Small intestine (tissue), 7 donors: ENCODE results near the gene TLCD2. TPM values are rescaled to one million over a fixed set of nuclear protein-coding genes. Genes with fewer than 3 reads are reported as not detected.
"Not testable (repeated sequence)": the region's sequence is repeated elsewhere in the genome, so short reads cannot be mapped to it uniquely, and the experiment has no call there.

Experiments used
- DNase-seq, 2 donors: peaks; one replicate each; pipeline versions ENCODE4 v3.0.0 to v3.0.0-alpha.2; 2013
- FAIRE-seq: peaks from 2 replicates; lab custom pipeline; 2012; peaks lifted over from hg19 to GRCh38; lab: Jason Lieb, UNC
- H3K27ac ChIP-seq, 3 donors: one replicate each; pipeline ENCODE4 v1.5.1; 2013; ENCODE audit warnings: low read length in 2 of 3, mild to moderate bottlenecking in 2 of 3, control low read depth in 1 of 3, inconsistent platforms in 1 of 3, low read depth in 1 of 3, moderate library complexity in 1 of 3
- H3K27me3 ChIP-seq, 3 donors: one replicate each; pipeline ENCODE4 v1.6.1; 2013; ENCODE audit warnings: low read length in 3 of 3, inconsistent platforms in 1 of 3; ENCODE audit not compliant: control insufficient read depth in 3 of 3, insufficient read depth in 3 of 3
- H3K36me3 ChIP-seq, 3 donors: one replicate each; pipeline ENCODE4 v1.6.1; 2013; ENCODE audit warnings: low read length in 3 of 3, inconsistent platforms in 1 of 3, low read depth in 1 of 3, mild to moderate bottlenecking in 1 of 3, moderate library complexity in 1 of 3; ENCODE audit not compliant: control insufficient read depth in 3 of 3, insufficient read depth in 2 of 3
- H3K4me1 ChIP-seq, 3 donors: one replicate each; pipeline ENCODE4 v1.6.1; 2013; ENCODE audit warnings: low read length in 2 of 3, inconsistent platforms in 1 of 3, low read depth in 1 of 3, mild to moderate bottlenecking in 1 of 3, moderate library complexity in 1 of 3; ENCODE audit not compliant: control insufficient read depth in 3 of 3, insufficient read depth in 2 of 3
- H3K4me3 ChIP-seq, 3 donors: one replicate each; pipeline ENCODE4 v1.5.1; 2013; ENCODE audit warnings: low read length in 3 of 3, control low read depth in 1 of 3, inconsistent platforms in 1 of 3, low read depth in 1 of 3, mild to moderate bottlenecking in 1 of 3, moderate library complexity in 1 of 3
- H3K9me3 ChIP-seq, 2 donors: one replicate each; pipeline ENCODE4 v1.6.1; 2013; ENCODE audit warnings: low read depth in 1 of 2, low read length in 1 of 2; ENCODE audit not compliant: control insufficient read depth in 2 of 2, insufficient read depth in 1 of 2
- WGBS, 3 donors: extraction: QIAGEN DNeasy Blood & Tissue Kit; methylation state at CpG; one replicate each; pipeline ENCODE4 v1.1.7; 2013; 5-methylcytosine and 5-hydroxymethylcytosine counted together
- polyA plus RNA-seq, 4 donors: library from polyadenylated mRNA; stranded (reverse) in 3 of 4; unstranded in 1 of 4; fragments of 200-250 nt in 3 of 4; fragments of 120-200 nt in 1 of 4; gene quantifications; one replicate each; pipeline versions ENCODE4 v1.2.1 to v1.2.3, GENCODE V29; 2013
- donor health status: healthy with polysubstance abuse.
- donor health status: control.
- donor health status: control.
- donor health status: Bipolar disorder and iron deficiency.
- donor health status: healthy.

The TLCD2 gene
- polyA plus RNA-seq, 4 donors = 1.8 to 10.3 (median 6.5) TPM

GRCh38 chr17:1741899-1742298, 31.7 kb upstream of the TLCD2 start:
- WGBS, 3 donors = 75 to 92% (median 88%) methylated on average over 7 of the region's 7 CpGs
- not testable (repeated sequence) for DNase-seq, H3K27ac ChIP-seq, H3K27me3 ChIP-seq, FAIRE-seq, H3K9me3 ChIP-seq, H3K4me3 ChIP-seq
- H3K4me1 ChIP-seq = peaks cover 0 to 29% (median 0%) of the 10 kb centered on the region in 3 donors
- peaks cover 0 to 17% (median 0%) of the 10 kb centered on the region in 3 donors for H3K36me3 ChIP-seq

GRCh38 chr17:1737531-1738291, 27.5 kb upstream of the TLCD2 start:
- WGBS, 3 donors = 88 to 96% (median 93%) methylated on average over 19 to 21 of the region's 21 CpGs
- FAIRE-seq (no peak), DNase-seq (no peak)
- H3K9me3 ChIP-seq = no peaks in the 10 kb centered on the region
- H3K36me3 ChIP-seq = peaks cover 1 to 57% (median 9%) of the 10 kb centered on the region in 3 donors
- H3K4me3 ChIP-seq = no peak overlapping the region
- peaks cover 0 to 32% (median 0%) of the 10 kb centered on the region in 3 donors for H3K4me1 ChIP-seq
- H3K27me3 ChIP-seq = no peaks in the 10 kb centered on the region
- H3K27ac ChIP-seq = no peak overlapping the region

DNA sequence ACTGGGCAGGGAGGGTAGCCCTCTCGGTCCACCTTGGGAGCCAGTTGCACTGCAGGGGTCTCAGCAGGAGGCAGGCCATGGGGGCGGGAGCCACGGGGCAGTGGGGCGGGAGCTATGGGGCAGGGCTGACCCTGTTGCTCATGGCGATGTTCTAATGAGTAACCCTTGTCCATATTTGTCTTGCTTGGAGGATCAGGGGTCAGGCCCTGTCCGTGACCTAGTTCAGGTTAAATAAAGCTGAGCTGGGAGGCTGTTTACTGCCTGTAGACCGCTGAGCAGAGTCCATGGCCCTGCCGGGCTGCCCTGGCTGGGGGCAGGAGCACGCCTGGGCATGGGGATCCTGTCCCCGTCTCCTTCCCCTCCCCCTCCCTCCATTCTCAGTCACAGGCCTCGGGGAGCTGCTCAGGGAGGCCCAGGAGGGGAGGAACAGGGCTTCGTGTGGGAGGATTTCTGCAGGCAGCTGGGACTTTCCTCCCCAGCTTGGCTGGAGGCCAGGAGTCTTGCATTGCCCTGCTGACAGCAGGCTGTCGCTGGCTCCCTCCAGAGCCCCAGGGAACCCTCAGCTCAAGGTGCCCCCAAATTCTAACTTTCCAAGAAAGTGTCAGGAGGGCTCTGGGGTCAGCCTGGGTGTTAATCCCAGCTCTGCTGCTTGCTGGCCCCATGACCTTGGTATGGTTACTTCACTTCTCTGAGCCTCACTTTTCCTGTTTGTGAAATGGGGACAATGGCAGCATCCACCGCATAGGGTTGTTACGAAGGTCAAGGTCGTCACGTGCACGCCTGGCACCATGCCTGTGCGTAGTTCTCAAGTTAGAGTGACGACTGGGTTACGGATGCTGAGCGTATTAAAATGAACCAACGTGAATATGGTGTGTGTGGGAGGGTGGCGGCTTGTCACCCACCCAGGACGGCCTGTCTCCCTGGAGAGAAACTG, 26.4 kb upstream of the TLCD2 start:
- peak; percentile 40 to 83 for DNase-seq
- peaks cover 0 to 24% (median 0%) of the 10 kb centered on the region in 3 donors for H3K4me1 ChIP-seq
- H3K27me3 ChIP-seq = no peaks in the 10 kb centered on the region
- no peak for FAIRE-seq
- WGBS, 3 donors = 54 to 55% (median 54%) methylated on average over 24 to 25 of the region's 25 CpGs
- no peak overlapping the region for H3K4me3 ChIP-seq
- H3K36me3 ChIP-seq = peaks cover 6 to 63% (median 9%) of the 10 kb centered on the region in 3 donors
- peak overlapping the region in 2 of 3 donors; percentile 52 to 75 for H3K27ac ChIP-seq
- no peaks in the 10 kb centered on the region for H3K9me3 ChIP-seq

GRCh38 chr17:1735834-1736347, 25.7 kb upstream of the TLCD2 start:
- no peak overlapping the region for H3K4me3 ChIP-seq
- no peak for FAIRE-seq
- peaks cover 6 to 69% (median 9%) of the 10 kb centered on the region in 3 donors for H3K36me3 ChIP-seq
- H3K4me1 ChIP-seq = peaks cover 0 to 24% (median 0%) of the 10 kb centered on the region in 3 donors
- H3K27ac ChIP-seq = peak overlapping the region in 2 of 3 donors; percentile 52 to 75
- no peaks in the 10 kb centered on the region for H3K9me3 ChIP-seq
- no peak for DNase-seq
- WGBS, 3 donors = 90 to 93% (median 90%) methylated on average over 16 to 17 of the region's 17 CpGs
- no peaks in the 10 kb centered on the region for H3K27me3 ChIP-seq

DNA sequence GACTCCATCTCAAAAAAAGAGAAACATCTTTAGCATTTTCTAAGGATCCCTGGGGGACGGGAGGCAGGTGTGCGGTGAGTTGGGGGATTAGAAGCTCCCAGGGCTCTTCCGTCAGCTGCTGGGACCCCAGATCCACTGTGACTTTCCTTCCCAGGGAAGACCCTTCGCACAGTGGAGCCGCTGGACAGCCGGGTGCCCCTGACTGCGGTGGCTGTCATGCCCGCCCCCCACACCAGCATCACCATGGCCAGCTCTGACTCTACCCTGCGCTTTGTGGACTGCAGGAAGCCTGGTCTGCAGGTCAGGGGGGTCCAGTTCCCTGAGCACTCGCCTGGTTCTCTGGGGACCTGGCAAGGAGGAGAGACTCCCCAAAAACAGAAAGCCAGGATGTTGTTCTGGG, 25.2 kb upstream of the TLCD2 start:
- Histone ChIP-seq H3K4me3 (no peak overlapping the region), H3K9me3 (no peaks in the 10 kb centered on the region), H3K27ac (peak overlapping the region in 1 of 3 donors; percentile 75), H3K4me1 (peaks cover 0 to 27% (median 0%) of the 10 kb centered on the region in 3 donors), H3K27me3 (no peaks in the 10 kb centered on the region), H3K36me3 (peaks cover 6 to 74% (median 9%) of the 10 kb centered on the region in 3 donors)
- FAIRE-seq (no peak), DNase-seq (no peak)
- 98 to 99% (median 98%) methylated on average over 10 of the region's 10 CpGs for WGBS, 3 donors

DNA sequence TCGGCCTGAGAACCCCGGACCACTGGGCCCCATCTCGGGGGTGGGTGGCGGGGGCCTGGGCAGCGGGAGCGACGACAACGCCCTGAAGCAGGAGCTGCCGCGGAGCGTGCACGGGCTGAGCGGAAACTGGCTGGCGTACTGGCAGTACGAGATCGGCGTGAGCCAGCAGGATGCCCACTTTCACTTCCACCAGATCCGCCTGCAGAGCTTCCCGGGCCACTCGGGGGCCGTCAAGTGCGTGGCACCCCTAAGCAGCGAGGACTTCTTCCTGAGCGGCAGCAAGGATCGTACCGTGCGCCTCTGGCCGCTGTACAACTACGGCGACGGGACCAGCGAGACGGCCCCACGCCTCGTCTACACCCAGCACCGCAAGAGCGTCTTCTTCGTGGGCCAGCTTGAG, 23.6 kb upstream of the TLCD2 start:
- DNase-seq = no peak
- Histone ChIP-seq H3K4me1 (peaks cover 0 to 29% (median 0%) of the 10 kb centered on the region in 3 donors), H3K4me3 (no peak overlapping the region), H3K36me3 (peaks cover 6 to 83% (median 9%) of the 10 kb centered on the region in 3 donors), H3K27me3 (no peaks in the 10 kb centered on the region), H3K9me3 (no peaks in the 10 kb centered on the region), H3K27ac (no peak overlapping the region)
- 96% methylated on average over 35 to 38 of the region's 38 CpGs for WGBS, 3 donors
- FAIRE-seq = no peak

DNA sequence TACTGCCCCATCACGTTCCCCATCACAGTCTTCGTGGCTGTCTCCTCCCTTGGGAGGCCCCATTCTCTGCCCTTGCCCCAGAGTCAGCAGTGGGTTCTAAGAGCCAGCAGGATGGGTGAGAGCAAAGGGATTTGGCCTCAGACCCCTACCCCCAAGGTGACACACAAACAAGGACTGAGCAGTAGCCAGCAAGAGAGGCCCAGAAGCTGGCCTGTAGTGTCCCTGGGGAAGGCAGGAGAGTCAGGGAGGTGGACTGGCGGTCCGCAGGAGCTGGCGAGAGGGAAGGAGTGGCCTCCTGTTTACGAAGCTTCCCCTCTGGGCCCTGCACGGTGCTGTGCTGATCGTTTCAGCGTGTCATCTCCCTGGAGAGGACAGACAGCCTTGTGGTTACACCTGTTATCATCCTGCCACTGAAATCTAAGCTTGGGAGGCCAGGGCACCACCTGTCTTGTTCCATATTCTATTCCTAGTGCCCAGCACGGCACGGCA, 22.7 kb upstream of the TLCD2 start:
- no peak overlapping the region for H3K4me3 ChIP-seq
- H3K27me3 ChIP-seq = no peaks in the 10 kb centered on the region
- no peak for DNase-seq
- H3K27ac ChIP-seq = no peak overlapping the region
- H3K36me3 ChIP-seq = peaks cover 6 to 84% (median 9%) of the 10 kb centered on the region in 3 donors
- no peak for FAIRE-seq
- WGBS, 3 donors = 79 to 81% (median 80%) methylated on average over 11 of the region's 11 CpGs
- no peaks in the 10 kb centered on the region for H3K9me3 ChIP-seq
- peaks cover 0 to 24% (median 0%) of the 10 kb centered on the region in 3 donors for H3K4me1 ChIP-seq
